ENCODE data around the gene TNKS1BP1.

DNA sequence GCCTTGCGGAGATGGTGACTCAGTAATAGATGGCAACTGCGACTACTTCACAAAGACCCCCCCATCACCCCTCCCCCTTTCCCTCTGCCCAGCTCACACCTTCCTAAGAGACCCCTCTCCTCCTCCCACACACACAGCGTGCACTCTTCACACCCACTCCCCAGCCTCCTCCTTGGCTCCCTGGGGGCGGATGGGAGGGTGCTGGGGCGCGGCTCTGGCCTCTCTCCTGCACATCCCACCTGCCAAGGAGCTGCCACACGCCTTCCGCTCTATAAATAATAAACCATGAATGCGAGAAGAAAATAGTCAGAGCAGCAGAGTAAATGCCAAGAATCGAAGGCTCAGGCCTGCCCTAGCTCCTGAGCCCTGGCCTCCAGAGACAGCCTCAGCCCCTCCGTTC lies 17.9 kb upstream of the TNKS1BP1 start:
- TF ChIP-seq, protein P1, sequence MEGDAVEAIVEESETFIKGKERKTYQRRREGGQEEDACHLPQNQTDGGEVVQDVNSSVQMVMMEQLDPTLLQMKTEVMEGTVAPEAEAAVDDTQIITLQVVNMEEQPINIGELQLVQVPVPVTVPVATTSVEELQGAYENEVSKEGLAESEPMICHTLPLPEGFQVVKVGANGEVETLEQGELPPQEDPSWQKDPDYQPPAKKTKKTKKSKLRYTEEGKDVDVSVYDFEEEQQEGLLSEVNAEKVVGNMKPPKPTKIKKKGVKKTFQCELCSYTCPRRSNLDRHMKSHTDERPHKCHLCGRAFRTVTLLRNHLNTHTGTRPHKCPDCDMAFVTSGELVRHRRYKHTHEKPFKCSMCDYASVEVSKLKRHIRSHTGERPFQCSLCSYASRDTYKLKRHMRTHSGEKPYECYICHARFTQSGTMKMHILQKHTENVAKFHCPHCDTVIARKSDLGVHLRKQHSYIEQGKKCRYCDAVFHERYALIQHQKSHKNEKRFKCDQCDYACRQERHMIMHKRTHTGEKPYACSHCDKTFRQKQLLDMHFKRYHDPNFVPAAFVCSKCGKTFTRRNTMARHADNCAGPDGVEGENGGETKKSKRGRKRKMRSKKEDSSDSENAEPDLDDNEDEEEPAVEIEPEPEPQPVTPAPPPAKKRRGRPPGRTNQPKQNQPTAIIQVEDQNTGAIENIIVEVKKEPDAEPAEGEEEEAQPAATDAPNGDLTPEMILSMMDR (conservative IDR thresholded peaks at IDR 0.05; ENCODE audit: low read depth in 2 of 2) = no peak
- TF ChIP-seq EZH2 (IDR thresholded peaks at IDR 0.05; ENCODE audit: low read depth, unreplicated experiment) (no peak), JUNB (IDR thresholded peaks at IDR 0.05; ENCODE audit: unreplicated experiment) (no peak), EZH2phosphoT487 (IDR thresholded peaks at IDR 0.05; ENCODE audit: unreplicated experiment) (no peak), POLR2AphosphoS5 (IDR thresholded peaks at IDR 0.05; ENCODE audit: low read depth) (no peak), CREB1 (CRISPR knock-in tag; IDR thresholded peaks at IDR 0.05; ENCODE audit: low read depth) (no peak), STAT1 (IDR thresholded peaks at IDR 0.05; ENCODE audit: unreplicated experiment) (no peak)
- TF ChIP-seq, protein P2, sequence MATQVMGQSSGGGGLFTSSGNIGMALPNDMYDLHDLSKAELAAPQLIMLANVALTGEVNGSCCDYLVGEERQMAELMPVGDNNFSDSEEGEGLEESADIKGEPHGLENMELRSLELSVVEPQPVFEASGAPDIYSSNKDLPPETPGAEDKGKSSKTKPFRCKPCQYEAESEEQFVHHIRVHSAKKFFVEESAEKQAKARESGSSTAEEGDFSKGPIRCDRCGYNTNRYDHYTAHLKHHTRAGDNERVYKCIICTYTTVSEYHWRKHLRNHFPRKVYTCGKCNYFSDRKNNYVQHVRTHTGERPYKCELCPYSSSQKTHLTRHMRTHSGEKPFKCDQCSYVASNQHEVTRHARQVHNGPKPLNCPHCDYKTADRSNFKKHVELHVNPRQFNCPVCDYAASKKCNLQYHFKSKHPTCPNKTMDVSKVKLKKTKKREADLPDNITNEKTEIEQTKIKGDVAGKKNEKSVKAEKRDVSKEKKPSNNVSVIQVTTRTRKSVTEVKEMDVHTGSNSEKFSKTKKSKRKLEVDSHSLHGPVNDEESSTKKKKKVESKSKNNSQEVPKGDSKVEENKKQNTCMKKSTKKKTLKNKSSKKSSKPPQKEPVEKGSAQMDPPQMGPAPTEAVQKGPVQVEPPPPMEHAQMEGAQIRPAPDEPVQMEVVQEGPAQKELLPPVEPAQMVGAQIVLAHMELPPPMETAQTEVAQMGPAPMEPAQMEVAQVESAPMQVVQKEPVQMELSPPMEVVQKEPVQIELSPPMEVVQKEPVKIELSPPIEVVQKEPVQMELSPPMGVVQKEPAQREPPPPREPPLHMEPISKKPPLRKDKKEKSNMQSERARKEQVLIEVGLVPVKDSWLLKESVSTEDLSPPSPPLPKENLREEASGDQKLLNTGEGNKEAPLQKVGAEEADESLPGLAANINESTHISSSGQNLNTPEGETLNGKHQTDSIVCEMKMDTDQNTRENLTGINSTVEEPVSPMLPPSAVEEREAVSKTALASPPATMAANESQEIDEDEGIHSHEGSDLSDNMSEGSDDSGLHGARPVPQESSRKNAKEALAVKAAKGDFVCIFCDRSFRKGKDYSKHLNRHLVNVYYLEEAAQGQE (IDR thresholded peaks at IDR 0.05; ENCODE audit: unreplicated experiment) = no peak

Measured in GM23338 (cell line).